Peyer's patch (tissue), 4 donors: ENCODE data around the gene PTH2. TPM values are rescaled to one million over a fixed set of nuclear protein-coding genes. Genes with fewer than 3 reads are reported as not detected.

Source experiments
- DNase-seq, 3 donors: peaks; one replicate each; pipeline ENCODE4 v3.0.0-alpha.2; 2017 to 2019
- H3K27ac ChIP-seq, 4 donors: fragments of 200-600 bp; sonication (generic); one replicate each; pipeline ENCODE4 v1.5.1; 2016 to 2019
- H3K27me3 ChIP-seq, 2 donors: fragments of 200-600 bp; sonication (generic); one replicate each; pipeline ENCODE4 v1.5.1; 2019
- H3K36me3 ChIP-seq, 3 donors: fragments of 200-600 bp; sonication (generic); one replicate each; pipeline ENCODE4 v1.5.1; 2016 to 2019
- H3K4me1 ChIP-seq, 4 donors: fragments of 200-600 bp; sonication (generic); one replicate each; pipeline ENCODE4 v1.5.1; 2016 to 2019
- H3K4me3 ChIP-seq, 4 donors: fragments of 200-600 bp; sonication (generic); 1 replicate in 3 of 4; 2 replicates in 1 of 4; pipeline ENCODE4 v1.5.1; 2016 to 2019; ENCODE audit warnings: mild to moderate bottlenecking in 1 of 4
- H3K9me3 ChIP-seq, 4 donors: fragments of 200-600 bp; sonication (generic); one replicate each; pipeline ENCODE4 v1.5.1; 2016 to 2019; ENCODE audit warnings: mild to moderate bottlenecking in 1 of 4
- CTCF ChIP-seq, 6 experiments: fragments of 450-650 bp in 4 of 6; fragments of 200-600 bp in 2 of 6; sonication (generic) in 1 of 6; IDR thresholded peaks; one replicate each; pipeline ENCODE4 v1.5.1; 2017 to 2019; ENCODE audit warnings: antibody characterized with exemption in 6 of 6, mild to moderate bottlenecking in 3 of 6, moderate library complexity in 1 of 6
- POLR2A ChIP-seq, 2 donors: fragments of 450-650 bp; IDR thresholded peaks; one replicate each; pipeline ENCODE4 v1.5.1; 2017; ENCODE audit warnings: antibody characterized with exemption in 2 of 2, mild to moderate bottlenecking in 2 of 2, moderate library complexity in 2 of 2
- total RNA-seq, 4 donors: library from RNA; depleted of rRNA; stranded (reverse); fragments of >200 nt; gene quantifications; one replicate each; pipeline ENCODE4 v1.1.0, GENCODE V29; 2016

PTH2 gene
- total RNA-seq, 4 donors from 2014 or later: not detected

- H3K36me3 ChIP-seq: no peaks in the 10 kb centered on the region
- peaks cover 0 to 4% (median 0%) of the 10 kb centered on the region in 4 donors for H3K9me3 ChIP-seq
- no peak for TF ChIP-seq CTCF (IDR thresholded peaks at IDR 0.05)
- TF ChIP-seq POLR2A (IDR thresholded peaks at IDR 0.05): no peak
- H3K4me3 ChIP-seq: no peak overlapping the region
- no peak for DNase-seq
- H3K27ac ChIP-seq: no peak overlapping the region
- H3K27me3 ChIP-seq: peaks cover 0 to 82% of the 10 kb centered on the region in 2 donors
- H3K4me1 ChIP-seq: peaks cover 0 to 12% (median 5%) of the 10 kb centered on the region in 4 donors
Observed at GRCh38 chr19:49432141-49433073, 9.2 kb upstream of the PTH2 start.

- H3K4me1 ChIP-seq: peaks cover 0 to 12% (median 5%) of the 10 kb centered on the region in 4 donors
- no peak for TF ChIP-seq CTCF (IDR thresholded peaks at IDR 0.05)
- TF ChIP-seq POLR2A (IDR thresholded peaks at IDR 0.05): no peak
- H3K27ac ChIP-seq: no peak overlapping the region
- DNase-seq: no peak
- no peaks in the 10 kb centered on the region for H3K36me3 ChIP-seq
- H3K4me3 ChIP-seq: no peak overlapping the region
- H3K9me3 ChIP-seq: peaks cover 0 to 3% (median 0%) of the 10 kb centered on the region in 4 donors
- peaks cover 0 to 82% of the 10 kb centered on the region in 2 donors for H3K27me3 ChIP-seq
Observed at GRCh38 chr19:49431330-49431749, 8.1 kb upstream of the PTH2 start.

GRCh38 chr19:49430678-49431329 is 7.6 kb upstream of the PTH2 start:
- Histone ChIP-seq H3K27ac (no peak overlapping the region), H3K36me3 (no peaks in the 10 kb centered on the region), H3K9me3 (no peaks in the 10 kb centered on the region), H3K4me1 (peaks cover 0 to 12% (median 5%) of the 10 kb centered on the region in 4 donors), H3K27me3 (peaks cover 0 to 83% of the 10 kb centered on the region in 2 donors), H3K4me3 (no peak overlapping the region)
- TF ChIP-seq CTCF (IDR thresholded peaks at IDR 0.05) (no peak), POLR2A (IDR thresholded peaks at IDR 0.05) (no peak)
- no peak for DNase-seq

GRCh38 chr19:49430172-49430677 is 7.0 kb upstream of the PTH2 start:
- H3K4me1 ChIP-seq: peaks cover 0 to 12% (median 5%) of the 10 kb centered on the region in 4 donors
- H3K9me3 ChIP-seq: no peaks in the 10 kb centered on the region
- H3K4me3 ChIP-seq: no peak overlapping the region
- no peak for DNase-seq
- no peak overlapping the region for H3K27ac ChIP-seq
- TF ChIP-seq POLR2A (IDR thresholded peaks at IDR 0.05): no peak
- no peak for TF ChIP-seq CTCF (IDR thresholded peaks at IDR 0.05)
- H3K36me3 ChIP-seq: no peaks in the 10 kb centered on the region
- peaks cover 0 to 81% of the 10 kb centered on the region in 2 donors for H3K27me3 ChIP-seq

- Histone ChIP-seq H3K9me3 (no peaks in the 10 kb centered on the region), H3K27me3 (peaks cover 0 to 73% of the 10 kb centered on the region in 2 donors), H3K4me1 (peaks cover 0 to 12% (median 5%) of the 10 kb centered on the region in 4 donors), H3K27ac (no peak overlapping the region), H3K36me3 (no peaks in the 10 kb centered on the region), H3K4me3 (peak overlapping the region in 2 of 4 donors; percentile 25 to 27)
- DNase-seq: no peak
- TF ChIP-seq CTCF (IDR thresholded peaks at IDR 0.05) (no peak), POLR2A (IDR thresholded peaks at IDR 0.05) (no peak)
Observed at GRCh38 chr19:49428547-49429451, 5.6 kb upstream of the PTH2 start.
